Small intestine (tissue), 7 donors: ENCODE results near the gene TMEM191C. TPM values are rescaled to one million over a fixed set of nuclear protein-coding genes. Genes with fewer than 3 reads are reported as not detected.
"Not testable (repeated sequence)": the region's sequence is repeated elsewhere in the genome, so short reads cannot be mapped to it uniquely, and the experiment has no call there.

Source experiments
- DNase-seq, 2 donors: peaks; one replicate each; pipeline versions ENCODE4 v3.0.0 to v3.0.0-alpha.2; 2013
- FAIRE-seq: peaks from 2 replicates; lab custom pipeline; 2012; peaks lifted over from hg19 to GRCh38; lab: Jason Lieb, UNC
- H3K27ac ChIP-seq, 3 donors: one replicate each; pipeline ENCODE4 v1.5.1; 2013; ENCODE audit warnings: low read length in 2 of 3, mild to moderate bottlenecking in 2 of 3, control low read depth in 1 of 3, inconsistent platforms in 1 of 3, low read depth in 1 of 3, moderate library complexity in 1 of 3
- H3K27me3 ChIP-seq, 3 donors: one replicate each; pipeline ENCODE4 v1.6.1; 2013; ENCODE audit warnings: low read length in 3 of 3, inconsistent platforms in 1 of 3; ENCODE audit not compliant: control insufficient read depth in 3 of 3, insufficient read depth in 3 of 3
- H3K36me3 ChIP-seq, 3 donors: one replicate each; pipeline ENCODE4 v1.6.1; 2013; ENCODE audit warnings: low read length in 3 of 3, inconsistent platforms in 1 of 3, low read depth in 1 of 3, mild to moderate bottlenecking in 1 of 3, moderate library complexity in 1 of 3; ENCODE audit not compliant: control insufficient read depth in 3 of 3, insufficient read depth in 2 of 3
- H3K4me1 ChIP-seq, 3 donors: one replicate each; pipeline ENCODE4 v1.6.1; 2013; ENCODE audit warnings: low read length in 2 of 3, inconsistent platforms in 1 of 3, low read depth in 1 of 3, mild to moderate bottlenecking in 1 of 3, moderate library complexity in 1 of 3; ENCODE audit not compliant: control insufficient read depth in 3 of 3, insufficient read depth in 2 of 3
- H3K4me3 ChIP-seq, 3 donors: one replicate each; pipeline ENCODE4 v1.5.1; 2013; ENCODE audit warnings: low read length in 3 of 3, control low read depth in 1 of 3, inconsistent platforms in 1 of 3, low read depth in 1 of 3, mild to moderate bottlenecking in 1 of 3, moderate library complexity in 1 of 3
- H3K9me3 ChIP-seq, 2 donors: one replicate each; pipeline ENCODE4 v1.6.1; 2013; ENCODE audit warnings: low read depth in 1 of 2, low read length in 1 of 2; ENCODE audit not compliant: control insufficient read depth in 2 of 2, insufficient read depth in 1 of 2
- WGBS, 3 donors: extraction: QIAGEN DNeasy Blood & Tissue Kit; methylation state at CpG; one replicate each; pipeline ENCODE4 v1.1.7; 2013; 5-methylcytosine and 5-hydroxymethylcytosine counted together
- polyA plus RNA-seq, 4 donors: library from polyadenylated mRNA; stranded (reverse) in 3 of 4; unstranded in 1 of 4; fragments of 200-250 nt in 3 of 4; fragments of 120-200 nt in 1 of 4; gene quantifications; one replicate each; pipeline versions ENCODE4 v1.2.1 to v1.2.3, GENCODE V29; 2013
- donor health status: healthy with polysubstance abuse.
- donor health status: control.
- donor health status: control.
- donor health status: Bipolar disorder and iron deficiency.
- donor health status: healthy.

The TMEM191C gene
- polyA plus RNA-seq, 4 donors: 2.0 to 6.0 (median 4.4) TPM

GRCh38 chr22:21512022-21512421 is 44.8 kb downstream of the TMEM191C start:
- H3K9me3 ChIP-seq, DNase-seq, H3K4me3 ChIP-seq, H3K27me3 ChIP-seq, FAIRE-seq, H3K4me1 ChIP-seq, H3K36me3 ChIP-seq: not testable (repeated sequence)
- H3K27ac ChIP-seq: peak overlapping the region in 1 of 3 donors; percentile 50
- 80 to 100% (median 96%) methylated on average over 1 to 3 of the region's 11 CpGs for WGBS, 3 donors

- DNase-seq: not testable (repeated sequence)
- WGBS, 3 donors: 24% methylated on average over 1 of the region's 12 CpGs; no CpG with 5 or more reads in 2 of the 3 donors
Observed at GRCh38 chr22:21514117-21514516, 46.9 kb downstream of the TMEM191C start.

DNA sequence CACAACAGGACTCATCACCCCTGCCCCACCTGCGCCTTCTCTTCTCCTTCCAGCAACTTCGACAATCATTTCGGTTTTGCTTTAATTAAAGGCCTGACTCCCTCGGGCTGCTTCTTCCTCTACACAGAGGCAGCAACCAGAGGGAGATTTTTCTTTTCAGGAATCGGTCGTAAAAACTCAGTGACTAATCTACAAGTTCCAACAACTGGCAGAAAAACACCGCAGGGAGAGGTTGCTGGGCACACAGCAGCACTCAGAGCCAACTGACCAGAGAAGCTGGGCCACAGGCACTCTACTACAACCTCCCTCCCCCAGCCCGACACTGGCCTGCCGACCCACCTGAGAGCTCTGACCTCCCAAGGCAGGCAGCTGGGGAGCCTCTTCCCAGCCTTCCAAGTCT is 48.0 kb downstream of the TMEM191C start:
- DNase-seq, H3K27ac ChIP-seq, H3K27me3 ChIP-seq, H3K36me3 ChIP-seq, FAIRE-seq, H3K4me1 ChIP-seq, H3K9me3 ChIP-seq, H3K4me3 ChIP-seq: not testable (repeated sequence)
- WGBS, 3 donors: no CpG with 5 or more reads among the region's 9 CpGs

More at GRCh38 chr22:21514117-21514516, 46.9 kb downstream of the TMEM191C start:
- not testable (repeated sequence) for FAIRE-seq, H3K27me3 ChIP-seq, H3K9me3 ChIP-seq, H3K4me3 ChIP-seq, H3K36me3 ChIP-seq, H3K4me1 ChIP-seq
- peak overlapping the region in 1 of 3 donors; percentile 72 for H3K27ac ChIP-seq

GRCh38 chr22:21516522-21516921 is 49.3 kb downstream of the TMEM191C start:
- WGBS, 3 donors: no CpG with 5 or more reads among the region's 22 CpGs
- H3K4me1 ChIP-seq, FAIRE-seq, H3K27me3 ChIP-seq, H3K4me3 ChIP-seq, H3K36me3 ChIP-seq, DNase-seq, H3K27ac ChIP-seq, H3K9me3 ChIP-seq: not testable (repeated sequence)

DNA sequence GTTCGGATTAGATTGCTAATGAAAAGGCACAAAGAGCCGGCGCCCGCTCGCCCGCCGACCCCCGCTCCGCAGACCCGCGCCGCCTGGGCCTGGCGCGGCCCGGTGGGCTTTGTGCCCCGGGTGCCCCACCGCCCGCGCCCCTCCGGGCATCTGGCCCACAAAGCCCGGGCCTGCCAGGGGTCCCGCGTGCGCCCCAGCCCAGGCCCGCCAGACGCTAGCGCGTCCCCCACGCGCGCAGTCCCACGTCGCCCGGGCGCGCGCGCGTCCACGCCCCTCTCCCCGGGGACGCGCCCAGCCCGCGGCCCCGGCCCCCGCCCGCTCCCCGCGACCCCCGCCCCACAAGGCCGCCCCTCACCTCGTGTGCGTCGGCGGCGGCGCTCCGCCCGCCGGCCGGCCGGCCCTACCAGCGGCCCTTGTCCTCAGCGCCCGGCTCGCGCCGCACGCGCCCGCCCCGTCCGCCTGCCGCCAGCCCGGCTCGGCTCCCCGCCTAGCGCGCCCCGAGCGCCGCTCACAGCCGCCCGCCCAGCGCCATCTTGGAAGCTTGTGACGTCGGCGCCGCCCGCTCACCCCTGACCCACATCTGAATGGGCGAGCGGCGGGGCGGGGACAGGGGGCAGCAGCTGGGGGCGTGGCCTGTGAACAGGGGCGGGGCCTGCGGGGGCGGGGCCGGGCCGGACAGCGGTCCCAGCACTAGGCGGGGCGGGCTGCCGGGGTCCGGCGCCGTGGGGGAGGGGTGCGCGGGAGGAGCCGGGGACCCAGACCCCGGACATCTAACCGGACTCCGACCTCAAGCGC is 50.0 kb downstream of the TMEM191C start:
- WGBS, 3 donors: no CpG with 5 or more reads among the region's 115 CpGs
- H3K36me3 ChIP-seq, DNase-seq, H3K27me3 ChIP-seq, FAIRE-seq, H3K27ac ChIP-seq, H3K4me1 ChIP-seq, H3K4me3 ChIP-seq, H3K9me3 ChIP-seq: not testable (repeated sequence)

Other genes with a start within 250 kb of the TMEM191C start
- gene RIMBP3B, start 83.6 kb upstream of the TMEM191C start, polyA plus RNA-seq: under 1 TPM in 2 of 4 donors, not detected in 2; 0.01 to 0.07 TPM
- 10 to 100 TPM in 1 of 4 donors, 1 to 10 TPM in 2, under 1 TPM in 1; 0.81 to 28.6 (median 1.5) TPM for gene HIC2, start 50.0 kb upstream of the TMEM191C start, polyA plus RNA-seq
- gene RIMBP3C, start 84.1 kb downstream of the TMEM191C start, polyA plus RNA-seq: under 1 TPM in 2 of 4 donors, not detected in 2; 0.04 to 0.06 TPM
- gene UBE2L3, start 100.3 kb downstream of the TMEM191C start, polyA plus RNA-seq: 10 to 100 TPM; 54.0 to 82.1 (median 64.7) TPM
- gene YDJC, start 162.6 kb downstream of the TMEM191C start, polyA plus RNA-seq: 10 to 100 TPM; 34.5 to 46.7 (median 42.2) TPM
- gene CCDC116, start 165.4 kb downstream of the TMEM191C start, polyA plus RNA-seq: under 1 TPM; 0.21 to 0.40 (median 0.25) TPM
- gene SDF2L1, start 174.9 kb downstream of the TMEM191C start, polyA plus RNA-seq: 100 to 1,000 TPM in 1 of 4 donors, 10 to 100 TPM in 3; 25.9 to 125 (median 49.8) TPM
- 10 to 100 TPM; 24.9 to 50.1 (median 32.5) TPM for gene PPIL2, start 198.6 kb downstream of the TMEM191C start, polyA plus RNA-seq